ENCODE data around the gene NRBF2. TPM values are rescaled to one million over a fixed set of nuclear protein-coding genes. Genes with fewer than 3 reads are reported as not detected.

Gene NRBF2
- total and polyA plus RNA-seq, 9 of the 15 experiments (the other 6 are each of a cell fraction or from before 2014, with no cell fraction given), result 20.8 to 52.1 (median 30.5) TPM

GRCh38 chr10:63107943-63108437 is 25.1 kb upstream of the NRBF2 start (continued):
- TF ChIP-seq MYC (IDR thresholded peaks at IDR 0.05; ENCODE audit: low read depth, low read length) (no peak), MYC (CRISPR knock-in tag; IDR thresholded peaks at IDR 0.05; ENCODE audit: borderline replicate concordance, low read depth) (0 out of 2 replicates have a peak, but pooled peaks have one; percentile 38), RNF2 (IDR thresholded peaks at IDR 0.05) (no peak), E2F3 (CRISPR knock-in tag; IDR thresholded peaks at IDR 0.05) (0 out of 2 replicates have a peak, but pooled peaks have one; percentile 24), TSHZ1 (CRISPR knock-in tag; IDR thresholded peaks at IDR 0.05) (peak; percentile 57; the same call in 1 of the 2 replicates), ZBTB11 (CRISPR knock-in tag; IDR thresholded peaks at IDR 0.05) (no peak), SETDB1 (IDR thresholded peaks at IDR 0.05; ENCODE audit: low read length) (no peak), ZNF79 (CRISPR knock-in tag; IDR thresholded peaks at IDR 0.05; ENCODE audit: low read depth) (peak; percentile 90), STAT5B (CRISPR knock-in tag; IDR thresholded peaks at IDR 0.05) (no peak; the same call in 1 of the 2 replicates), ZBTB17 (CRISPR knock-in tag; IDR thresholded peaks at IDR 0.05) (peak; percentile 78; the same call in 1 of the 2 replicates), ELF1 (tag; IDR thresholded peaks at IDR 0.05) (no peak), HEY1 (CRISPR knock-in tag; IDR thresholded peaks at IDR 0.05; ENCODE audit: borderline replicate concordance) (0 out of 2 replicates have a peak, but pooled peaks have one; percentile 62), IRF9 (tag; IDR thresholded peaks at IDR 0.05) (peak; percentile 53; the same call in 1 of the 2 replicates), TAF1 (IDR thresholded peaks at IDR 0.05; ENCODE audit: control insufficient read depth, extremely low read depth, insufficient read depth, low read length, severe bottlenecking) (no peak), ZNF253 (CRISPR knock-in tag; conservative IDR thresholded peaks at IDR 0.05) (no peak), HINFP (tag; conservative IDR thresholded peaks at IDR 0.05; ENCODE audit: low read depth) (peak; percentile 84), GABPB2 (CRISPR knock-in tag; conservative IDR thresholded peaks at IDR 0.05) (no peak), GTF2A2 (tag; IDR thresholded peaks at IDR 0.05) (peak; percentile 83)
